ENCODE measurements around the gene CDKN1A. TPM values are rescaled to one million over a fixed set of nuclear protein-coding genes. Genes with fewer than 3 reads are reported as not detected.
A peak's percentile ranks its signal among the peaks of the same experiment; 100 is the strongest.

The CDKN1A gene
- total and polyA plus RNA-seq, 9 of the 15 experiments (the other 6 are each of a cell fraction or from before 2014, with no cell fraction given) = 0.25 to 8.1 (median 5.1) TPM

GRCh38 chr6:36656441-36656840, 22.1 kb upstream of the CDKN1A start (continued):
- no peak for TF ChIP-seq AFF4 (CRISPR knock-in tag; IDR thresholded peaks at IDR 0.05)
- TF ChIP-seq, protein P1, sequence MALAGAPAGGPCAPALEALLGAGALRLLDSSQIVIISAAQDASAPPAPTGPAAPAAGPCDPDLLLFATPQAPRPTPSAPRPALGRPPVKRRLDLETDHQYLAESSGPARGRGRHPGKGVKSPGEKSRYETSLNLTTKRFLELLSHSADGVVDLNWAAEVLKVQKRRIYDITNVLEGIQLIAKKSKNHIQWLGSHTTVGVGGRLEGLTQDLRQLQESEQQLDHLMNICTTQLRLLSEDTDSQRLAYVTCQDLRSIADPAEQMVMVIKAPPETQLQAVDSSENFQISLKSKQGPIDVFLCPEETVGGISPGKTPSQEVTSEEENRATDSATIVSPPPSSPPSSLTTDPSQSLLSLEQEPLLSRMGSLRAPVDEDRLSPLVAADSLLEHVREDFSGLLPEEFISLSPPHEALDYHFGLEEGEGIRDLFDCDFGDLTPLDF (CRISPR knock-in tag; IDR thresholded peaks at IDR 0.05) = no peak
- no peak for TF ChIP-seq ZNF76 (CRISPR knock-in tag; IDR thresholded peaks at IDR 0.05; ENCODE audit: borderline replicate concordance)
- no peak for TF ChIP-seq MXI1 (IDR thresholded peaks at IDR 0.05; ENCODE audit: low read depth, low read length)
- TF ChIP-seq, protein P2, sequence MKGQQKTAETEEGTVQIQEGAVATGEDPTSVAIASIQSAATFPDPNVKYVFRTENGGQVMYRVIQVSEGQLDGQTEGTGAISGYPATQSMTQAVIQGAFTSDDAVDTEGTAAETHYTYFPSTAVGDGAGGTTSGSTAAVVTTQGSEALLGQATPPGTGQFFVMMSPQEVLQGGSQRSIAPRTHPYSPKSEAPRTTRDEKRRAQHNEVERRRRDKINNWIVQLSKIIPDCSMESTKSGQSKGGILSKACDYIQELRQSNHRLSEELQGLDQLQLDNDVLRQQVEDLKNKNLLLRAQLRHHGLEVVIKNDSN (CRISPR knock-in tag; IDR thresholded peaks at IDR 0.05) = peak; percentile 78

All from K562 (cell line).